Activated T-cell treated with anti-CD3 and anti-CD28 coated beads, Interleukin-2, amount 50 U/mL, for 4 hours (primary cell): Measurements from ENCODE around the gene ALKBH7. TPM values are rescaled to one million over a fixed set of nuclear protein-coding genes. Genes with fewer than 3 reads are reported as not detected.
"Not testable (repeated sequence)": the region's sequence is repeated elsewhere in the genome, so short reads cannot be mapped to it uniquely, and the experiment has no call there.

Source experiments
- ATAC-seq, 2 donors: fragments of 200-7000 bp; cut with Tn5 transposase; one replicate each; pipeline ENCODE4 v1.10.0; 2021
- DNase-seq: peaks from one replicate; pipeline ENCODE4 v3.0.0-alpha.2; 2020
- H3K27me3 Mint-ChIP-seq: one replicate; pipeline ENCODE4 v1.8.0; 2021; ENCODE audit warnings: low read depth, mixed read lengths
- H3K36me3 Mint-ChIP-seq: one replicate; pipeline ENCODE4 v1.8.0; 2022; ENCODE audit warnings: mixed read lengths; ENCODE audit not compliant: insufficient read depth
- H3K4me1 Mint-ChIP-seq: one replicate; pipeline ENCODE4 v1.8.0; 2021; ENCODE audit warnings: low read depth, mixed read lengths
- H3K4me3 Mint-ChIP-seq: one replicate; pipeline ENCODE4 v1.8.0; 2021; ENCODE audit warnings: mild to moderate bottlenecking, moderate library complexity, mixed read lengths
- H3K9me3 Mint-ChIP-seq: one replicate; pipeline ENCODE4 v1.8.0; 2021; ENCODE audit warnings: mixed read lengths
- total RNA-seq, 3 donors: library from RNA; stranded (reverse); gene quantifications; one replicate each; pipeline ENCODE4 v1.2.1, GENCODE V29; 2021

ALKBH7 gene
- total RNA-seq, 3 donors from 2014 or later = 28.8 to 37.7 (median 36.3) TPM

DNA sequence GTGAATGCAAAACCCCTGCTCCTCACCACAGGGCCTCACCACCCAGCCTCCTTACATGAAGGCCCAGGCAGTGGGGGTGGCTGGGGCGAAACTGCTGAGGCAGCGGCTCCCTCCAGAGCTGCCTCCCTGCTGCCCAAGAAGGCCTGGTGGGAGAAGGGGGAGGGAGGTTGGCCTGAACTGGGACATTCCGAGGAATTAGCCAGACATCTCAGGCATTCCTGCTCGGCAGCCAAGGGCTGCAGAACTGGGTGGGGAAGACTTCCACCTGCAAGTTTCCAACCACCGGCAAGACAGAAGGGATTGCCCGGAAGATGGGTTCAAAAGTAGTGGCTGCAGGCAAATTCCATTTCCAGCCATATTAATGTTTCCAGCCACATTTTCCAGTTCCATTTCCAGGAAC, 5.4 kb downstream of the ALKBH7 start:
- Mint-ChIP-seq H3K27me3 (no peaks in the 10 kb centered on the region), H3K4me3 (no peak overlapping the region), H3K4me1 (peaks cover 4% of the 10 kb centered on the region), H3K36me3 (peaks cover 24% of the 10 kb centered on the region), H3K9me3 (no peaks in the 10 kb centered on the region)
- DNase-seq = no peak
- ATAC-seq = no peak

DNA sequence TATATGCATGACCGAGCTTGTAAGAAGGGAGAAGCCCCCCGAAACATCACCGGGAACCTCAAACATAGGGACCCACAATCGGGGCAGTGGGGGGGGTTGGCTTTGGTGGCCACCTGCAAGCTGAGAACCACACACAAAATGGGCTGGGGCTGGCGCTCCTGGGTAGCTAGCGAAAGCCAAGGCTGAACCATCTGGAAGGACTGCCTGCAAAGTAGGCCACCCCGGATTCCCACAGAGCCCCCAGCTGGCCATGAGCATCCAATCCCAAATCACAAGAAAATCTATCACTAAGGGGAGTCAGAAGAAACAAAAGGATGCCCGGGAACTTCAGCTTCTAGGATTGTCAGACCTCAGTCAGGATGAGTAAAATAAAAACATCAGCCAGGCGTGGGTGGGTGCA, 5.9 kb downstream of the ALKBH7 start:
- no peaks in the 10 kb centered on the region for H3K9me3 Mint-ChIP-seq
- H3K27me3 Mint-ChIP-seq = no peaks in the 10 kb centered on the region
- H3K4me1 Mint-ChIP-seq = peaks cover 4% of the 10 kb centered on the region
- no peak overlapping the region for H3K4me3 Mint-ChIP-seq
- no peak for ATAC-seq
- no peak for DNase-seq
- peaks cover 27% of the 10 kb centered on the region for H3K36me3 Mint-ChIP-seq

DNA sequence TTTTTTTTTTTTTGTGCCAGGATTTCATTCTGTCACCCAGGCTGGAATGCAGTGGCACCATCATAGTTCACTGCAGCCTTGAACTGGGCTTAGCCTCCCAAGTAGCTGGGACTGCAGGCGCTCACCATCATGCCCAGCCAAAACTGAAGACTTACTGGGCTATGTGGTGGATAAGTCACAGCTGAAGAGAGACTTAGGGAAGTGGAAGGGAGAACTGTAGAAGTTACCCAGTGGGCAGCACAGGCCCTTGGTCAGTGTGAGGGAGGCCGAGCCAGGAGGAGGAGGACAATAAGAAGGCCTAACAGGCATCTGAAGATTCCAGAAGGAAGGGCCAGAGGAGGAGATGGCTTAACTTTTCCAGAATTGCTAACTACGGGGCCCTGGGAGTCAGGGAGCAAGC, 7.2 kb downstream of the ALKBH7 start:
- no peak overlapping the region for H3K4me3 Mint-ChIP-seq

DNA sequence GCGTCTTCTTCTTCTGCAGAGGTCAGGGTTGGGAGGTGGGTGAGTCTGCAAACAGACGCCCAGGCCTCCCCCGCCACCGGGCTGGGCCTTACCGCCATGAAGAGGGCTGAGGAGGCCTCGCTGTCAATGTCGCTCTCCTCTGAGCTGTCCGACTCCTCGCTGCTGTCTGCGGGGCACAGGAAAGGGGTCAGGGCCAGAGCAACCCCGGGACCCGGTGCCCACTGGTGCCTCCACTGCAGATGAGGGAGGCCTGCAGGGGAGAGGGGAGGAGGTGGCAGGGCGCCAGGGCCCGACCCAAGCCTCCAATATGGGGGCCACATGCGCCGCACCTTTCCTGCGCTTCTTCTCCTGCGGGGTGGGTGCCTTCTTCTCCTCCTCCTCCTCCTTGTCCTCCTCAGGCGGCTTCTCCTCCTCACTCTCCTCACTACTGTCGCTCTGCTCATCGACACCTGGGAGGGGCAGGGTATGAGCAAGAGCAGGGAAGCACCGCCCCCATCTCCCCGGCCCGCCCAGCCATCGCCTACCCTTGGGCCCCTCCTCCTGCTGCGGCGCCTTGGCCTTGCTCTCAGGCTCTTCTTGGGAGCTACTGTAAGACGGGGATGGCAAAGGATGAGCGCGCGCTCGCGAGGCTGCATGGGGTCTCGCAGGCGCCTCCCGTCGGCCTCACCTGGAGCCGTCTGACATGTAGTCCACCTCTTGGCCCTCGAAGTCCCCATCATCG, 8.6 kb downstream of the ALKBH7 start:
- Mint-ChIP-seq H3K9me3 (no peaks in the 10 kb centered on the region), H3K4me1 (no peaks in the 10 kb centered on the region), H3K4me3 (no peak overlapping the region), H3K27me3 (no peaks in the 10 kb centered on the region), H3K36me3 (peaks cover 35% of the 10 kb centered on the region)
- DNase-seq = no peak
- ATAC-seq = no peak

More for the DNA sequence above, 7.2 kb downstream of the ALKBH7 start:
- H3K36me3 Mint-ChIP-seq = peaks cover 27% of the 10 kb centered on the region
- H3K9me3 Mint-ChIP-seq = no peaks in the 10 kb centered on the region
- H3K27me3 Mint-ChIP-seq = no peaks in the 10 kb centered on the region
- DNase-seq = no peak
- ATAC-seq = no peak
- no peaks in the 10 kb centered on the region for H3K4me1 Mint-ChIP-seq

DNA sequence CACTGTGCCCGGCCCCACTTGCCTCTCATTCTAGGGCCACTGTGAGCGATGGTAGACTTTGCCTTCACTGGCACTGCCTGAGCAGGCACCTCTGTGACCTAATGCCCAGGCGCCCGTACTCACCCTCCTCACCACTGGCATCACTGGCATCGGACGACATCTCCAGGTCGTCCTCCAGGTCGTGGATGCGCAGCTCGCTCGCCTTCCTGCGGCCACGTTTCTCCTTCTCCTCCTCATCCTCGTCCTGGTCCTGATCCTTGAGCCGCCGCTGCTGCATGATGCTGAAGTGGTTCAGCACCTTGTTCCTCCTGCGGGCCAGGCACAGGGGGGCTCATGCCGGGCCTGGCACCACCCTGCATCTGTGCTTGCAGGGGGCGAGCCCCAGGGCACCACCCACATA, 10.6 kb downstream of the ALKBH7 start:
- Mint-ChIP-seq H3K9me3 (no peaks in the 10 kb centered on the region), H3K27me3 (no peaks in the 10 kb centered on the region), H3K36me3 (peaks cover 41% of the 10 kb centered on the region), H3K4me1 (no peaks in the 10 kb centered on the region), H3K4me3 (no peak overlapping the region)
- no peak for ATAC-seq
- DNase-seq = no peak

DNA sequence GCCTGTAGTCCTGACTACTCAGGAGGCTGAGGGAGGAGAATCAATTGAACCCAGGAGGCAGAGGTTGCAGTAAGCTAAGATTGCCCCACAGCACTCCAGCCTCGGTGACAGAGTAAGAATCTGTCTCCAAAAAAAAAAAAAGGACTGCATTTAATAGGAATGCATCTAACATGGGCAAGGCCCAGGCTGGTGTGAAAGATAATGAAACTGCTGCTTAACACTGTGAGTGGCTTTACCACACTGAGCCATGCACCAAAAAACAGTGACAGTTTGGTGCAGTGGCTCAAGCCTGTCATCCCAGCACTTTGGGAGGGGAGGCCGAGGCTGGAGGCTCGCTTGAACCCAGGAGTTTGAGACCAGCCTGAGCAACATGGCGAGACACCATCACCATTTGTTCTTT, 11.8 kb downstream of the ALKBH7 start:
- Mint-ChIP-seq H3K36me3 (peaks cover 42% of the 10 kb centered on the region), H3K27me3 (no peaks in the 10 kb centered on the region), H3K9me3 (no peaks in the 10 kb centered on the region), H3K4me1 (no peaks in the 10 kb centered on the region), H3K4me3 (no peak overlapping the region)
- DNase-seq (no peak), ATAC-seq (no peak)

DNA sequence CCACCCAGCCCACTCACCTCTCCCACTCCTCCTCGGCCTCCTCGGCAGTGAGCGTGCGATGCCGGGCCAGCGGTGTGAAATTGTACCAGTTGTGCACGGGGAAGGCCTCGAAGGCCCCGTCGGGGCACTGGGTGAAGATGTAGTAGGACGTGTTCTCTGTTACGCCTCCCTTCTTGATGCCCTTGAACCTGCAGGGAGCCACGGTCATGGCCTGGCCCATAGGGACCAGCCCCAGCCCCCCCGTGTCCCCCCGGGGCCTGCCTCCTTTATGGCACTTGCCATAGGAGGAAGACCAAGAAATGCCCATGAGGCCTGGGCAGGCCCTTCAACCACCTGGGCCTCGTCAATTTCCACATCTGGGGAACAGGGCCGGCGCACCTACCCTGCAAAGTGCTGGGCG, 14.8 kb downstream of the ALKBH7 start:
- Mint-ChIP-seq H3K9me3 (no peaks in the 10 kb centered on the region), H3K27me3 (no peaks in the 10 kb centered on the region), H3K4me1 (peaks cover 13% of the 10 kb centered on the region), H3K4me3 (no peak overlapping the region), H3K36me3 (peaks cover 27% of the 10 kb centered on the region)
- ATAC-seq (no peak), DNase-seq (no peak)

DNA sequence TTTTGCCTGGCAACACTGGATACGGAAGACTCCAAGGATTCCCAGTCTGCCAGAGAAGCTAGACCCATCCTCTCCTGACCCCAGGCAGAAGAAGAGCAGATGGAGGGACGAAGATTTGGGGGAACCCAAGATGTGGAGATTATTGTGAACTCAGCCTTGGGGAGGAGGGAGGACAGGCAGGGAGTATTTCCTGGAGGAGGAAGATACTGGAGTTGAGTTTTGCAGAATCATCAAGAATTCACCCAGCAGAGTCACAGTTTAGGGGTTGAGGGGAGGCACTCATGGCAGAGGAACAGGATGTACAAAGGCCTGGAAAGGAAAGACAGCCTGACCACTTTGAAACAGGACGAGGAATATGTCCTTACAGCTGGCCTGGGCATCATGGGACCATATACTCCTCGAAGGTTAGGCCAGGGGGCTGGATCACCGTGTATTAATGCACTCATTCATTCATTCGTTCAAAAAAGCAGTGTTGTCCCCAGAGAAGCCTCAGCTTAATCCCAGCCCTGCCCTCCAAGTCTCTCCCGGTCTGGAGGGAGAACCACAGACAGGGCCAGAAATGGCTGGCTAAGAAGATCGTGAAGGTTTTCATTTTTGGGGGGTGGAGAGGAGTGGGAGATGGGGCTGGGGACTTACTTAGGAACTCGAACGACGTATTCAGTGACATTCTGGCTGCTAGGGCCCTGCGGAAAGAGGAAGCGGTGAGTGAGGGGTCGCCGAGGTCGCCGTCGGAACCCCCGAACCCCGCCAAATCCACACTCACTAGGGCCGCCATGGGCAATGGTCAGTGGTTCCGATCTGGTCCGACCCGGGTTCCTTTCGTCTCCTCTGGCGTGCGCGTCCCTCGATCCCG, 19.9 kb downstream of the ALKBH7 start:
- ATAC-seq = peak in 1 of 2 donors; percentile 8
- H3K4me1 Mint-ChIP-seq = peaks cover 24% of the 10 kb centered on the region
- no peak for DNase-seq
- no peaks in the 10 kb centered on the region for H3K9me3 Mint-ChIP-seq
- peak overlapping the region; percentile 96 for H3K4me3 Mint-ChIP-seq
- peaks cover 10% of the 10 kb centered on the region for H3K36me3 Mint-ChIP-seq
- H3K27me3 Mint-ChIP-seq = no peaks in the 10 kb centered on the region

DNA sequence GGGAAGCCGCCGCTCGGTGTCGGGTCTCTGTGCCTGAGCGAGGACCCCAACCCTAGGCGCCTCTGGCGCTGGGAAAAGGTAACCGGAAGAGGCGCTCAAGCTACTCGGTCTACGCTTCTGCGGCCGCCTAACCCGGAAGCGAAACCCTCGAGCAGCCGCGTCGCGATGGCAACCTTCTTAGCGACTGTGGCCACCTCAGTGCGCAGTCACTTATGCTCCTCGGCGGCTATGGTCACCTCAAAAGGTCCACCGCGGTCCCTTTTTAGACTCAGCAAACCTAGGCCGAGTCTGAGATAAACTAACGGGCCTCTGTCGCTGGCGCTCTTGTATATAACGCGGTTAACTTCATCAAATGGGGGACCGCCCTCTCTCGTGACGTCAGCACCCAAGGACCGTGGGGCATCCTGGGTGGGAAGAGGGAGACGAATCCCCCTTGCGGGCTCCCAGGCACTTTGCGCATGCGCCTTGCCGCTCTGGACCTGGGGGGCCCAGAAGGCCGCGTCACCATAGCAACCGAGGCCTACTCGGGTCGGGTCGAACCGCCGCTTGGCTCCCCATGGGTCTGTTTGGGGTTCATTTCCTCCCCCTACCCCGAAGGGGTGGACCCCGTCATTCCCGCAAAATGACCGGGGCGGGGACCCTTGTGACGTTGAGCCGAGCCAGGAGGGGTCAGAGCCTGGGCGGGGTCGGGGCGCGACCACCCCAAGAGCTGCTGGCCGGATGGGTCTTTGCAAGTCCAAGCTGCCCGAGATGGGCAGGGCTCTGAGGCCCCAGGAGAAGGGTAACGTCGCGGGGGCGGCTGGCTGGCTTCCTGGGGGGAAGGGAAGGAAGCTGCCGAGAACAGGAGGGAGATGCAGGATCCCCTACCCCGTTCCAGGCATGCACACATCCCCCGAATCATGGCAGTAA, 20.7 kb downstream of the ALKBH7 start, which contains the start of gene GTF2F1:
GTF2F1 (minus strand) TSS at position 91 of the 909 bp plus-strand sequence. CDS start 169 bp downstream, outside the sequence.
- peaks cover 5% of the 10 kb centered on the region for H3K36me3 Mint-ChIP-seq

DNA sequence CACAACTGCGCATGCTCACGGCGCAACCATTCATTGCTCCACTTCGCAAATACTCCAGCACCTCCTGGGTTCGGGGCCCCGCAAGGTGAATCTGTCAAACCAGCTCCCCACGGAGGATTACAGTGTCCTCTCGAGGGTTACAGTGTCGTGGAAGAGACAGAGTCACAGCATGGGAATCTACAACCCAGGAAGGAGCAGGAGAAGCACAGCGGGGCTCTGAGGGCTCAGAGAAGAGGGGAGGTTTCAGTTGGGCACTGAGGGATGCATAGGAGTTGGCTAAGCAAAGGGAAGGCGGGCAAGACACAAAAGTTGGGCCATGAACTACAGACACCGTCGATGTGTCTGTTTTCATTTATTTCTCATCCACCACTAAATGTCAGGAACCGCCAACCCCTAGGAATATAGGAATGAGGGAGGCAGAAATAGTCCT, 21.4 kb downstream of the ALKBH7 start:
- H3K27me3 Mint-ChIP-seq = no peaks in the 10 kb centered on the region
- H3K4me1 Mint-ChIP-seq = peaks cover 24% of the 10 kb centered on the region
- DNase-seq = peak; percentile 67
- no peaks in the 10 kb centered on the region for H3K9me3 Mint-ChIP-seq
- no peak for ATAC-seq
- H3K4me3 Mint-ChIP-seq = peak overlapping the region; percentile 96
- peaks cover 4% of the 10 kb centered on the region for H3K36me3 Mint-ChIP-seq

More for the DNA sequence above, 20.7 kb downstream of the ALKBH7 start, which contains the start of gene GTF2F1:
- no peaks in the 10 kb centered on the region for H3K27me3 Mint-ChIP-seq
- H3K4me1 Mint-ChIP-seq = peaks cover 24% of the 10 kb centered on the region
- DNase-seq (peak; percentile 93), ATAC-seq (peak; percentile 88 to 91)
- H3K4me3 Mint-ChIP-seq = peak within 1 kb of the TSS; percentile 96
- H3K9me3 Mint-ChIP-seq = no peaks in the 10 kb centered on the region

DNA sequence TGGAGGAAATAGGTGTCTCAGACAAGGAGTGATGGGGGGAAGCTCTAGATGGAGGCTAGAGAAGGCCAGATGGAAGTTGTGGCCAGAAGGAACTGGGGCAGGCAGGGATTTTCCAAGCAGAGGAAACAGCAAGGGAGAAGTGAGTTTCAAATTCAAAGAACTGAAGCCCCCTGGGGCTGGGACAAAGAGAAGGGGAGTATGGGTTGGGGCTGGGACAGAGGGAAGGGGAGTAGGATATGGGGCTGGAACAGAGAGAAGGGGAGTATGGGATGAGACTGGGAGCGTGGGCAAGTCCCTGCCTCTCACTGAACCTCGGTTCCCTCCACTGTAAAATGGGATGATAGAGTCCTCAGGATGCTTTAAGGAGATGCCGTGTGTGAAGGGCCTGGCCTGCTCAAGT, 22.2 kb downstream of the ALKBH7 start:
- H3K27me3 Mint-ChIP-seq = no peaks in the 10 kb centered on the region
- ATAC-seq = no peak
- peaks cover 24% of the 10 kb centered on the region for H3K4me1 Mint-ChIP-seq
- H3K4me3 Mint-ChIP-seq = peak overlapping the region; percentile 62
- DNase-seq = no peak
- H3K9me3 Mint-ChIP-seq = no peaks in the 10 kb centered on the region
- peaks cover 4% of the 10 kb centered on the region for H3K36me3 Mint-ChIP-seq

DNA sequence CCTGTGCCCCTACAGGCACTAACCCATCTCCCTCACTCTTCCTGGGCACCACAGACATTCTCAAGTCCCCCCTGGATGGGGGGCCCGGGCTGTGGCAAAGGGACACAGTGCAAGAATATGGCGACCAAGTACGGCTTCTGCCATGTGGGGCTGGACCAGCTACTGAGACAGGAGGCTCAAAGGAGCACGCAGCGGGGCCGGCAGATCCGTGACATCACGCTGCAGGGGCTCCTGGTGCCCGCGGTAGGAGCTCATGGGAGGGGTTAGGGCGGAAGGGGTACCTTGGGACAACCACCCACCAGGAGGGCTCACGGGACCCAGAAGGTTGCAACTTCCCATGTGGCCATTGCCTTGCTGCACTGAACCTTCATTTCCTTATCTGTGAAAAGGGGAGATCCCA, 23.7 kb downstream of the ALKBH7 start:
- DNase-seq (no peak), ATAC-seq (no peak)
- no peaks in the 10 kb centered on the region for H3K36me3 Mint-ChIP-seq
- H3K9me3 Mint-ChIP-seq = no peaks in the 10 kb centered on the region
- peaks cover 20% of the 10 kb centered on the region for H3K4me1 Mint-ChIP-seq
- H3K4me3 Mint-ChIP-seq = no peak overlapping the region
- no peaks in the 10 kb centered on the region for H3K27me3 Mint-ChIP-seq

DNA sequence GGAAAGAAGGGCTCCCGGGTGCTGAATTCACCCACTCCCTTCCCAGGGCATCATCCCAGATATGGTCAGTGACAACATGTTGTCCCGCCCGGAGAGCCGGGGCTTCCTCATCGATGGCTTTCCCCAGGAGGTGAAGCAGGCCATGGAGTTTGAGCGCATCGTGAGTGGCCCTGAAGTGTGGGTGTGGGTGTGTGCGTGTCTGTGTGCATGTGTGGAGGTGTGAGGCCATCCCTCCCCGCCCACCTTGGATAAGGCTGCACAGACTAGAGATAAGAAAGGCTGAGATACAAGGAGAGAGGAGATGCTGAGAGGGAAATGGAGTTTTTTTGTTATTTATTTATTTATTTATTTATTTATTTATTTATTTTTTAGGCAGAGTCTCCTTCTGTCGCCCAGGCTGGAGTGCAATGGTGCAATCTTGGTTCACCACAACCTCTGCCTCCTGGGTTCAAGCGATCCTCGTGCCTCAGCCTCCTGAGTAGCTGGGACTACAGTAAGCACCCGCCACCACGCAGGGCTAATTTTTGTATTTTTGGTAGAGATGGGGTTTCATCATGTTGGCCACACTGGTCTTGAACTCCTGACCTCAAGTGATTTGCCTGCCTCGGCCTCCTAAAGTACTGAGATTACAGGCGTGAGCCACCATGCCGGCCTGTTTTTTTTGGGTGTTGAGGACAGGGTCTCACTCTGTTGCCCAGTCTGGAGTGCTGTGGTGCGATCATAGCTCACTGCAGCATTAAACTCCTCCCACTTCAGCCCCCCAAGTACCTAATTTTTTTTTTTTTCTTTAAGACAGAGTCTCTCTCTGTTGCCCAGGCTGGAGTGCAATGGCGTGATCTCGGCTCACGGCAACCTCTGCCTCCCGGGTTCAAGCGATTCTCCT, 27.7 kb downstream of the ALKBH7 start:
- not testable (repeated sequence) for H3K36me3 Mint-ChIP-seq, H3K9me3 Mint-ChIP-seq, H3K4me3 Mint-ChIP-seq, ATAC-seq, H3K27me3 Mint-ChIP-seq, DNase-seq, H3K4me1 Mint-ChIP-seq
